ENCODE measurements around the gene TAF4B.
A peak's percentile ranks its signal among the peaks of the same experiment; 100 is the strongest.
"Not testable (repeated sequence)": the region's sequence is repeated elsewhere in the genome, so short reads cannot be mapped to it uniquely, and the experiment has no call there.

Gene TAF4B

GRCh38 chr18:26233208-26233607, 7.0 kb downstream of the TAF4B start:
- Histone ChIP-seq H3K4me1 (peaks cover 29% of the 10 kb centered on the region), H3K9ac (no peak overlapping the region), H3K4me2 (no peak overlapping the region), H3K9me3 (peaks cover 21% of the 10 kb centered on the region), H3K27ac (no peak overlapping the region), H3K27me3 (no peaks in the 10 kb centered on the region), H3K36me3 (peaks cover 20% of the 10 kb centered on the region), H3K4me3 (no peak overlapping the region), H4K20me1 (peaks cover 54% of the 10 kb centered on the region)
- TF ChIP-seq Cebpa-rat (IDR thresholded peaks at IDR 0.05) = no peak

- Histone ChIP-seq H3K9me3 (peaks cover 18% of the 10 kb centered on the region), H3K4me2 (peak overlapping the region; percentile 65), H4K20me1 (peaks cover 32% of the 10 kb centered on the region; the same call in 1 of the 2 replicates), H3K4me1 (peaks cover 17% of the 10 kb centered on the region)
- H3K36me3 ChIP-seq, H3K27ac ChIP-seq, H3K27me3 ChIP-seq, H3K9ac ChIP-seq, H3K4me3 ChIP-seq: not testable (repeated sequence)
Measured at GRCh38 chr18:26237363-26237762, 11.1 kb downstream of the TAF4B start.

GRCh38 chr18:26238718-26239117, 12.5 kb downstream of the TAF4B start:
- not testable (repeated sequence) for H3K27ac ChIP-seq, H3K4me3 ChIP-seq, H3K36me3 ChIP-seq, H3K27me3 ChIP-seq, H3K4me2 ChIP-seq, H3K9ac ChIP-seq
- peaks cover 25% of the 10 kb centered on the region for H3K9me3 ChIP-seq
- peaks cover 17% of the 10 kb centered on the region for H3K4me1 ChIP-seq
- H4K20me1 ChIP-seq = peaks cover 27% of the 10 kb centered on the region; the same call in 1 of the 2 replicates

GRCh38 chr18:26242392-26242791, 16.1 kb downstream of the TAF4B start:
- H3K4me2 ChIP-seq, H3K4me3 ChIP-seq, H3K9ac ChIP-seq, H3K4me1 ChIP-seq, H3K27ac ChIP-seq, H3K27me3 ChIP-seq, H4K20me1 ChIP-seq: not testable (repeated sequence)
- peaks cover 34% of the 10 kb centered on the region for H3K36me3 ChIP-seq
- H3K9me3 ChIP-seq = peaks cover 59% of the 10 kb centered on the region

- H4K20me1 ChIP-seq, H3K27me3 ChIP-seq, H3K27ac ChIP-seq, H3K4me1 ChIP-seq, H3K4me3 ChIP-seq, H3K9ac ChIP-seq, H3K4me2 ChIP-seq: not testable (repeated sequence)
- peaks cover 55% of the 10 kb centered on the region for H3K9me3 ChIP-seq
- H3K36me3 ChIP-seq = peaks cover 34% of the 10 kb centered on the region
Measured at GRCh38 chr18:26245434-26245833, 19.2 kb downstream of the TAF4B start.

GRCh38 chr18:26252411-26252810, 26.2 kb downstream of the TAF4B start:
- no peak for TF ChIP-seq Cebpa-rat (IDR thresholded peaks at IDR 0.05)

GRCh38 chr18:26254808-26255207, 28.6 kb downstream of the TAF4B start:
- not testable (repeated sequence) for H3K9ac ChIP-seq, H3K27ac ChIP-seq, H3K4me2 ChIP-seq, H3K36me3 ChIP-seq, H3K27me3 ChIP-seq, H3K4me3 ChIP-seq, H3K4me1 ChIP-seq, H3K9me3 ChIP-seq
- peaks cover 33% of the 10 kb centered on the region for H4K20me1 ChIP-seq

More at GRCh38 chr18:26252411-26252810, 26.2 kb downstream of the TAF4B start:
- H3K4me2 ChIP-seq = no peak overlapping the region
- no peaks in the 10 kb centered on the region for H3K27me3 ChIP-seq
- H3K9ac ChIP-seq = no peak overlapping the region
- no peaks in the 10 kb centered on the region for H3K9me3 ChIP-seq
- no peak overlapping the region for H3K4me3 ChIP-seq
- H3K27ac ChIP-seq = no peak overlapping the region
- H3K4me1 ChIP-seq = peaks cover 7% of the 10 kb centered on the region; the same call in 1 of the 2 replicates
- no peaks in the 10 kb centered on the region for H3K36me3 ChIP-seq
- H4K20me1 ChIP-seq = peaks cover 33% of the 10 kb centered on the region

GRCh38 chr18:26255695-26256622, 29.7 kb downstream of the TAF4B start:
- H3K9ac ChIP-seq = no peak overlapping the region
- H3K36me3 ChIP-seq = no peaks in the 10 kb centered on the region
- H3K27ac ChIP-seq = no peak overlapping the region
- H3K4me3 ChIP-seq = no peak overlapping the region
- peaks cover 7% of the 10 kb centered on the region; the same call in 1 of the 2 replicates for H3K4me1 ChIP-seq
- no peaks in the 10 kb centered on the region for H3K27me3 ChIP-seq
- no peak for TF ChIP-seq Cebpa-rat (IDR thresholded peaks at IDR 0.05)
- H4K20me1 ChIP-seq = peaks cover 30% of the 10 kb centered on the region
- peaks cover 11% of the 10 kb centered on the region for H3K9me3 ChIP-seq
- peak overlapping the region; percentile 24; the same call in 1 of the 2 replicates for H3K4me2 ChIP-seq

- no peak for TF ChIP-seq Cebpa-rat (IDR thresholded peaks at IDR 0.05)
- no peaks in the 10 kb centered on the region for H3K27me3 ChIP-seq
- H3K4me3 ChIP-seq = no peak overlapping the region
- peaks cover 7% of the 10 kb centered on the region; the same call in 1 of the 2 replicates for H3K4me1 ChIP-seq
- H3K9ac ChIP-seq = no peak overlapping the region
- H4K20me1 ChIP-seq = peaks cover 35% of the 10 kb centered on the region
- H3K4me2 ChIP-seq = no peak overlapping the region
- no peak overlapping the region for H3K27ac ChIP-seq
- H3K9me3 ChIP-seq = peaks cover 22% of the 10 kb centered on the region
- H3K36me3 ChIP-seq = peaks cover 7% of the 10 kb centered on the region; the same call in 1 of the 2 replicates
Measured at GRCh38 chr18:26258711-26259110, 32.5 kb downstream of the TAF4B start.

- Histone ChIP-seq H3K9me3 (peaks cover 22% of the 10 kb centered on the region), H4K20me1 (peaks cover 41% of the 10 kb centered on the region)
- H3K27me3 ChIP-seq, H3K4me1 ChIP-seq, H3K4me2 ChIP-seq, H3K36me3 ChIP-seq, H3K27ac ChIP-seq, H3K9ac ChIP-seq, H3K4me3 ChIP-seq: not testable (repeated sequence)
Measured at GRCh38 chr18:26259416-26259815, 33.2 kb downstream of the TAF4B start.

Data from BLaER1 (cell line).